Gastrocnemius medialis (tissue), 4 donors: ENCODE data around the gene OVAAL. TPM values are rescaled to one million over a fixed set of nuclear protein-coding genes. Genes with fewer than 3 reads are reported as not detected.

Experiments
- ATAC-seq, 2 donors: fragments of 150-250 bp; one replicate each; pipeline ENCODE4 v1.9.1; 2016
- DNase-seq, 2 donors: peaks; one replicate each; pipeline ENCODE4 v3.0.0-alpha.2; 2019
- H3K27ac ChIP-seq, 4 donors: fragments of 200-600 bp; sonication (generic); 1 replicate in 1 of 4; 2 replicates in 3 of 4; pipeline ENCODE4 v1.5.1; 2016 to 2018; ENCODE audit warnings: mild to moderate bottlenecking in 2 of 4, moderate library complexity in 1 of 4
- H3K27me3 ChIP-seq, 3 donors: fragments of 200-600 bp; sonication (generic) in 2 of 3; 1 replicate in 1 of 3; 2 replicates in 2 of 3; pipeline versions ENCODE4 v1.5.1 to v1.6.0; 2016 to 2019; ENCODE audit warnings: mild to moderate bottlenecking in 1 of 3, moderate library complexity in 1 of 3
- H3K36me3 ChIP-seq, 2 donors: fragments of 200-600 bp; sonication (generic) in 1 of 2; one replicate each; pipeline ENCODE4 v1.5.1; 2017 to 2018
- H3K4me1 ChIP-seq, 2 donors: fragments of 200-600 bp; sonication (generic) in 1 of 2; one replicate each; pipeline ENCODE4 v1.5.1; 2016 to 2017; ENCODE audit warnings: mild to moderate bottlenecking in 2 of 2
- H3K4me3 ChIP-seq, 4 donors: fragments of 200-600 bp; sonication (generic) in 3 of 4; 1 replicate in 1 of 4; 2 replicates in 3 of 4; pipeline ENCODE4 v1.5.1; 2016 to 2019; ENCODE audit warnings: mild to moderate bottlenecking in 2 of 4
- H3K9me3 ChIP-seq, 3 donors: fragments of 200-600 bp; sonication (generic) in 2 of 3; 1 replicate in 1 of 3; 2 replicates in 2 of 3; pipeline ENCODE4 v1.5.1; 2016 to 2019
- CTCF ChIP-seq, 5 experiments: fragments of 450-650 bp in 3 of 5; fragments of 200-600 bp in 2 of 5; sonication (generic) in 2 of 5; IDR thresholded peaks in 4 of 5; conservative IDR thresholded peaks in 1 of 5; 1 replicate in 4 of 5; 2 replicates in 1 of 5; pipeline ENCODE4 v1.5.1; 2016 to 2019; ENCODE audit warnings: antibody characterized with exemption in 5 of 5, mild to moderate bottlenecking in 3 of 5, moderate library complexity in 3 of 5
- POLR2A ChIP-seq, 2 donors: fragments of 450-650 bp; IDR thresholded peaks; one replicate each; pipeline ENCODE4 v1.6.1; 2017; ENCODE audit warnings: antibody characterized with exemption in 2 of 2, mild to moderate bottlenecking in 2 of 2, moderate library complexity in 2 of 2
- in situ Hi-C, 4 donors: fragments of 200-750 bp; cut with MboI; loops; one replicate each; pipeline versions ENCODE4 v1.15.0 to v1.8.0; 2017; ENCODE audit warnings: low sequenced_read_pairs in 4 of 4
- intact Hi-C: fragments of 100-400 bp; cut with DNase I; formaldehyde crosslinking; loops from one replicate; pipeline ENCODE4 v1.15.1; 2023; ENCODE audit warnings: low total_unique reads
- total RNA-seq, 4 donors: library from RNA; depleted of rRNA; stranded (reverse); fragments of >200 nt; gene quantifications; one replicate each; pipeline versions ENCODE4 v1.1.0 to v1.2.3, GENCODE V29; 2016

OVAAL gene
- total RNA-seq, 4 donors from 2014 or later, result not detected

DNA sequence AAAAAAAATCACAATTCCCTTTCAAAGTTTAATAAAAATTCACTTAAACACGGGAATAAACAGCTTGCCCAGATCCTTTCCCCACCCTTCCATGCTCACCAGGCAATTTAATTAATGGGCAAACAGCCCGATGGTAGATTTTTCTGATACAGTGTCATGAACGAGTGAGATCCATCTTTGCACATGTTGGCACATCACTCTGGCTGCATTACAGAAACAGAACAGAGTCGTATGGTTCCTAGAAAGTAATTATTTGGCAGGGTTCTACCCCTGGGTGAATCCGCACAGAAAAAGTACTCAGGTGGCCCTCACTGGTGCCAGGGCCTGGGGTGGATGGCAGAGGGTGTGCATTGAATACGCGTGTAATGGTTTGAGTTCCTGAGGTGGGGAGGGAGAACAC lies 24.6 kb upstream of the OVAAL start:
- DNase-seq, result no peak
- TF ChIP-seq CTCF (IDR thresholded peaks at IDR 0.05 in 4 of 5, conservative IDR thresholded peaks at IDR 0.05 in 1 of 5) (no peak), POLR2A (IDR thresholded peaks at IDR 0.05) (no peak)
- intact Hi-C loops (loop anchor here (5.0 kb wide), 2 partner anchors 98 to 328 kb away; partner anchors contain the start of gene XPR1), in situ Hi-C loops (no loop called here)
- Histone ChIP-seq H3K4me1 (peaks cover 0 to 5% of the 10 kb centered on the region in 2 donors), H3K27ac (no peak overlapping the region), H3K36me3 (no peaks in the 10 kb centered on the region), H3K4me3 (no peak overlapping the region), H3K27me3 (no peaks in the 10 kb centered on the region), H3K9me3 (no peaks in the 10 kb centered on the region)
- ATAC-seq, result peak in 1 of 2 donors; percentile 21

GRCh38 chr1:180535418-180535999 lies 23.3 kb upstream of the OVAAL start:
- Histone ChIP-seq H3K27me3 (no peaks in the 10 kb centered on the region), H3K9me3 (no peaks in the 10 kb centered on the region), H3K36me3 (no peaks in the 10 kb centered on the region), H3K4me3 (no peak overlapping the region), H3K27ac (no peak overlapping the region), H3K4me1 (no peaks in the 10 kb centered on the region)
- TF ChIP-seq CTCF (IDR thresholded peaks at IDR 0.05 in 4 of 5, conservative IDR thresholded peaks at IDR 0.05 in 1 of 5), result no peak
- no peak for TF ChIP-seq POLR2A (IDR thresholded peaks at IDR 0.05)
- intact Hi-C loops (no loop called here), in situ Hi-C loops (no loop called here)
- no peak for ATAC-seq
- DNase-seq, result no peak

GRCh38 chr1:180536821-180537372 lies 21.9 kb upstream of the OVAAL start:
- DNase-seq, result no peak
- Histone ChIP-seq H3K36me3 (no peaks in the 10 kb centered on the region), H3K27me3 (no peaks in the 10 kb centered on the region), H3K4me3 (no peak overlapping the region), H3K27ac (no peak overlapping the region), H3K9me3 (no peaks in the 10 kb centered on the region), H3K4me1 (no peaks in the 10 kb centered on the region)
- no peak for ATAC-seq
- TF ChIP-seq POLR2A (IDR thresholded peaks at IDR 0.05) (no peak), CTCF (IDR thresholded peaks at IDR 0.05 in 4 of 5, conservative IDR thresholded peaks at IDR 0.05 in 1 of 5) (no peak)
- in situ Hi-C loops, result no loop called here
- intact Hi-C loops, result no loop called here

DNA sequence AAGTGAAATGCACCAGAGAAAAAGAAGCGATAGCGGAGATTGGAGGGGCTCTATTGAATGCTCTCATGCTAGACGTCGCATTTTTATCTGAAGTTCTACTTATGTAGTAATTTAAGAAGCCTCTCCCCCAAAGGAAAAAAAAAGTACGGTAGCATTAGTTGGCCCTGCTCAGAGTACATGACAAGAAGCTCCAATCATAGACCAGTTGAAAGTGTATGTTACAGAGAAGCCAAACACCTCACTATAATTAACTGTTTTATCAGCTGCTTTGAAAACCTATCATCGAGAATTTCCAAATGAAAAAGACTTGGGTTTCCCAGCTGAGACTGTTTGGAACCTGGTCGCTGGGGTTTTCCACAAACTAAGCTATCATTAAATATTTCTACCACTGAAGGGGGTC lies 19.6 kb upstream of the OVAAL start:
- no peak for TF ChIP-seq CTCF (IDR thresholded peaks at IDR 0.05 in 4 of 5, conservative IDR thresholded peaks at IDR 0.05 in 1 of 5)
- TF ChIP-seq POLR2A (IDR thresholded peaks at IDR 0.05), result no peak
- Histone ChIP-seq H3K36me3 (no peaks in the 10 kb centered on the region), H3K4me3 (no peak overlapping the region), H3K9me3 (no peaks in the 10 kb centered on the region), H3K27me3 (no peaks in the 10 kb centered on the region), H3K27ac (no peak overlapping the region), H3K4me1 (peaks cover 0 to 7% of the 10 kb centered on the region in 2 donors)
- in situ Hi-C loops, result no loop called here
- intact Hi-C loops, result no loop called here
- DNase-seq (no peak), ATAC-seq (no peak)
